H1 (cell line): ENCODE measurements around the gene TDP2. TPM values are rescaled to one million over a fixed set of nuclear protein-coding genes. Genes with fewer than 3 reads are reported as not detected.

Experiments used
- CTCF ChIA-PET: fragments of 300-600 bp; sonication (Branson Sonifier 250); formaldehyde crosslinking; loops from one replicate; lab custom pipeline; 2021; ENCODE audit not compliant: partially characterized antibody; lab: Charles Lee
- POLR2A ChIA-PET: fragments of 300-600 bp; sonication (Branson Sonifier 250); formaldehyde crosslinking; loops from one replicate; lab custom pipeline; 2021; ENCODE audit warnings: inconsistent platforms; ENCODE audit not compliant: partially characterized antibody; lab: Charles Lee
- DNase-seq, 2 experiments: peaks; one replicate each; pipeline versions ENCODE4 v3.0.0 to v3.0.0-alpha.2; 2010 to 2022; ENCODE audit warnings: low spot score in 2 of 2, low read depth in 1 of 2, mixed read lengths in 1 of 2
- FAIRE-seq: peaks from 2 replicates; lab custom pipeline; 2011; peaks lifted over from hg19 to GRCh38; lab: Jason Lieb, UNC
- H2AFZ ChIP-seq: 2 replicates; pipeline ENCODE4 v1.8.1; 2012; ENCODE audit warnings: low read length, inconsistent platforms
- H2AK5ac ChIP-seq: 2 replicates; pipeline ENCODE4 v1.6.1; 2013; ENCODE audit warnings: low read depth, low read length
- H2BK120ac ChIP-seq: replicated peaks from 2 replicates; pipeline ENCODE3; 2013; ENCODE audit warnings: low read depth, low read length, inconsistent platforms
- H2BK12ac ChIP-seq: 2 replicates; pipeline ENCODE4 v1.6.1; 2013; ENCODE audit warnings: low read depth, low read length
- H2BK15ac ChIP-seq: 2 replicates; pipeline ENCODE4 v1.6.1; 2013; ENCODE audit warnings: low read length
- H2BK20ac ChIP-seq: 2 replicates; pipeline ENCODE4 v1.6.1; 2013; ENCODE audit warnings: low read length
- H2BK5ac ChIP-seq: 2 replicates; pipeline ENCODE4 v1.6.1; 2013; ENCODE audit warnings: low read depth, low read length
- H3K14ac ChIP-seq: 2 replicates; pipeline ENCODE4 v1.6.1; 2013; ENCODE audit warnings: inconsistent platforms; ENCODE audit not compliant: insufficient read length
- H3K18ac ChIP-seq: 2 replicates; pipeline ENCODE4 v1.6.1; 2013; ENCODE audit warnings: low read length; ENCODE audit errors: extremely low read depth
- H3K23ac ChIP-seq: 2 replicates; pipeline ENCODE4 v1.6.1; 2013; ENCODE audit warnings: inconsistent platforms; ENCODE audit not compliant: insufficient read length
- H3K23me2 ChIP-seq: 2 replicates; pipeline ENCODE4 v1.6.1; 2013; ENCODE audit warnings: low read depth, low read length
- H3K27ac ChIP-seq: 2 replicates; pipeline ENCODE4 v1.6.1; 2011; ENCODE audit warnings: low read depth, low read length, inconsistent platforms
- H3K27me3 ChIP-seq, 4 experiments: replicated peaks in 1 of 4; 1 replicate in 1 of 4; 2 replicates in 3 of 4; pipeline versions ENCODE4 v1.6.1 to v1.8.1; 2011 to 2013; ENCODE audit warnings: low read length in 3 of 4, mild to moderate bottlenecking in 3 of 4, inconsistent platforms in 2 of 4, mixed read lengths in 2 of 4, moderate library complexity in 1 of 4; ENCODE audit not compliant: control insufficient read depth in 3 of 4, insufficient read depth in 3 of 4; ENCODE audit errors: extremely low read depth in 1 of 4
- H3K36me3 ChIP-seq, 4 experiments: 2 replicates each; pipeline versions ENCODE4 v1.6.1 to v1.8.1; 2011 to 2013; ENCODE audit warnings: mild to moderate bottlenecking in 4 of 4, low read length in 3 of 4, moderate library complexity in 2 of 4, control low read depth in 1 of 4, inconsistent platforms in 1 of 4; ENCODE audit not compliant: insufficient read depth in 4 of 4, control insufficient read depth in 2 of 4
- H3K4ac ChIP-seq: replicated peaks from 2 replicates; pipeline ENCODE3; 2013; ENCODE audit warnings: low read length, low read depth, mixed read lengths, inconsistent platforms; ENCODE audit not compliant: insufficient read length
- H3K4me1 ChIP-seq, 4 experiments: replicated peaks in 1 of 4; 1 replicate in 1 of 4; 2 replicates in 3 of 4; pipeline versions ENCODE4 v1.6.1 to v1.8.1; 2011 to 2013; ENCODE audit warnings: low read length in 3 of 4, inconsistent platforms in 2 of 4, mixed read lengths in 1 of 4; ENCODE audit not compliant: insufficient read depth in 4 of 4, control insufficient read depth in 3 of 4
- H3K4me2 ChIP-seq, 2 experiments: 2 replicates each; pipeline versions ENCODE4 v1.6.1 to v1.8.1; 2011 to 2013; ENCODE audit warnings: low read depth in 2 of 2, low read length in 2 of 2, control low read depth in 1 of 2, inconsistent platforms in 1 of 2, mild to moderate bottlenecking in 1 of 2; ENCODE audit not compliant: insufficient read depth in 1 of 2
- H3K4me3 ChIP-seq, 4 experiments: fragments of 200-600, 300-600 bp in 1 of 4; sonication (generic), shearing (Covaris generic), sonication (Bioruptor Twin) in 1 of 4; 2 replicates each; pipeline versions ENCODE4 v1.5.1 to v1.8.1; 2011 to 2016; ENCODE audit warnings: low read length in 4 of 4, low read depth in 3 of 4, control low read depth in 2 of 4, inconsistent platforms in 2 of 4, mild to moderate bottlenecking in 2 of 4, mixed read lengths in 1 of 4, moderate library complexity in 1 of 4; ENCODE audit not compliant: insufficient read depth in 2 of 4; ENCODE audit errors: extremely low read depth in 1 of 4
- H3K56ac ChIP-seq: replicated peaks from 2 replicates; pipeline ENCODE3; 2013; ENCODE audit warnings: low read depth, mild to moderate bottlenecking, mixed read lengths, low read length, inconsistent platforms; ENCODE audit not compliant: insufficient read length
- H3K79me1 ChIP-seq: 2 replicates; pipeline ENCODE4 v1.6.1; 2013; ENCODE audit warnings: low read depth, low read length, control low read depth
- H3K79me2 ChIP-seq, 2 experiments: 2 replicates each; pipeline versions ENCODE4 v1.6.1 to v1.8.1; 2012 to 2013; ENCODE audit warnings: low read length in 2 of 2, mild to moderate bottlenecking in 2 of 2, inconsistent platforms in 1 of 2; ENCODE audit not compliant: insufficient read depth in 2 of 2, control insufficient read depth in 1 of 2
- H3K9ac ChIP-seq, 4 experiments: replicated peaks in 1 of 4; 1 replicate in 1 of 4; 2 replicates in 3 of 4; pipeline versions ENCODE4 v1.6.1 to v1.8.1; 2011 to 2013; ENCODE audit warnings: low read depth in 3 of 4, low read length in 3 of 4, control low read depth in 2 of 4, mild to moderate bottlenecking in 2 of 4, moderate library complexity in 2 of 4, inconsistent platforms in 1 of 4; ENCODE audit errors: extremely low read depth in 1 of 4
- H3K9me3 ChIP-seq, 2 experiments: 2 replicates each; pipeline versions ENCODE4 v1.6.1 to v1.8.1; 2012 to 2013; ENCODE audit warnings: mild to moderate bottlenecking in 2 of 2, moderate library complexity in 2 of 2, control low read depth in 1 of 2, inconsistent platforms in 1 of 2, low read depth in 1 of 2, low read length in 1 of 2, mixed read lengths in 1 of 2; ENCODE audit not compliant: insufficient read depth in 2 of 2
- H4K20me1 ChIP-seq, 2 experiments: replicated peaks in 1 of 2; 2 replicates each; pipeline versions ENCODE3 to v1.8.1; 2011 to 2013; ENCODE audit warnings: inconsistent platforms in 2 of 2, low read length in 2 of 2, mild to moderate bottlenecking in 1 of 2; ENCODE audit not compliant: insufficient read depth in 2 of 2, control insufficient read depth in 1 of 2
- H4K5ac ChIP-seq: 2 replicates; pipeline ENCODE4 v1.6.1; 2013; ENCODE audit warnings: low read length, low read depth, mixed read lengths, inconsistent platforms; ENCODE audit not compliant: insufficient read length
- H4K8ac ChIP-seq: 2 replicates; pipeline ENCODE4 v1.8.0; 2013; ENCODE audit warnings: mild to moderate bottlenecking, moderate library complexity, low read length, inconsistent platforms; ENCODE audit not compliant: insufficient read depth; ENCODE audit errors: extremely low read depth
- H4K91ac ChIP-seq: replicated peaks from 2 replicates; pipeline ENCODE3; 2013; ENCODE audit warnings: low read length, mixed read lengths, inconsistent platforms; ENCODE audit not compliant: insufficient read length
- ASH2L ChIP-seq: fragments of 200-600, 300-600 bp; sonication (generic); IDR thresholded peaks from one replicate; pipeline ENCODE4 v1.7.1; 2017; ENCODE audit warnings: low read length
- BCL11A ChIP-seq, 2 experiments: IDR thresholded peaks; one replicate each; pipeline ENCODE4 v1.6.1; 2011; ENCODE audit warnings: low read depth in 2 of 2, low read length in 2 of 2, mild to moderate bottlenecking in 2 of 2
- CBX5 ChIP-seq: fragments of 300-800, 300-1000 bp; sonication (generic); IDR thresholded peaks from 2 replicates; pipeline ENCODE4 v1.7.1; 2016; ENCODE audit warnings: antibody characterized with exemption, low read length, low read depth
- CBX8 ChIP-seq: fragments of 300-800, 300-1000 bp; sonication (generic); IDR thresholded peaks from 2 replicates; pipeline ENCODE4 v1.7.1; 2016; ENCODE audit warnings: low read depth, low read length, borderline replicate concordance
- CHD2 ChIP-seq: IDR thresholded peaks from 2 replicates; pipeline ENCODE4 v1.6.1; 2012; ENCODE audit warnings: low read length, improper control_type of control experiment
- GABPA ChIP-seq: IDR thresholded peaks from 2 replicates; pipeline ENCODE4 v1.6.1; 2011; ENCODE audit warnings: mild to moderate bottlenecking, low read length, moderate library complexity, borderline replicate concordance; ENCODE audit not compliant: insufficient read depth
- KDM5A ChIP-seq: fragments of 200-600 bp; IDR thresholded peaks from 2 replicates; pipeline ENCODE4 v1.7.1; 2012; ENCODE audit warnings: mild to moderate bottlenecking, low read length, inconsistent platforms, mixed read lengths
- MAFK ChIP-seq: IDR thresholded peaks from 2 replicates; pipeline ENCODE4 v1.6.1; 2012; ENCODE audit warnings: low read depth, mild to moderate bottlenecking, improper control_type of control experiment, low read length
- SIN3A ChIP-seq, 2 experiments: IDR thresholded peaks in 1 of 2; conservative IDR thresholded peaks in 1 of 2; 2 replicates each; pipeline ENCODE4 v1.6.1; 2011 to 2012; ENCODE audit warnings: low read length in 2 of 2, improper control_type of control experiment in 1 of 2, low read depth in 1 of 2, mild to moderate bottlenecking in 1 of 2
- SP2 ChIP-seq: IDR thresholded peaks from 2 replicates; pipeline ENCODE4 v1.6.1; 2012; ENCODE audit warnings: mild to moderate bottlenecking, low read length, inconsistent platforms
- SP4 ChIP-seq: IDR thresholded peaks from 2 replicates; pipeline ENCODE4 v1.6.1; 2012; ENCODE audit warnings: low read length, inconsistent platforms
- WGBS, 2 experiments: shearing (Covaris generic) in 1 of 2; methylation state at CpG; one replicate each; pipeline versions ENCODE4 v1.1.6 to v1.1.7; 2013 to 2015; ENCODE audit warnings: low lambda C conversion rate in 2 of 2, mixed read lengths in 2 of 2, inconsistent platforms in 1 of 2, low coverage in 1 of 2, missing lambda C conversion rate in 1 of 2; ENCODE audit not compliant: insufficient replicate concordance in 2 of 2, insufficient coverage in 1 of 2, insufficient read length in 1 of 2; ENCODE audit errors: extremely low coverage in 1 of 2, missing lambda C conversion rate in 1 of 2; 5-methylcytosine and 5-hydroxymethylcytosine counted together
- polyA plus RNA-seq, 7 experiments: library from polyadenylated mRNA; depleted of rRNA in 3 of 7; stranded (reverse) in 5 of 7; unstranded in 2 of 7; fragments of >200 nt in 5 of 7; fragments of 200-250 nt in 2 of 7; gene quantifications; 1 replicate in 5 of 7; 2 replicates in 1 of 7; 4 replicates in 1 of 7; pipeline versions ENCODE4 v1.2.1 to v1.2.3, GENCODE V29; 2011 to 2013; ENCODE audit warnings: missing spikeins in 2 of 7, mixed read lengths in 2 of 7
- total RNA-seq: library from RNA; stranded (reverse); fragmentation: NEBNext Ultra II Directional; extraction: Animal tissue kit (Norgen Biotek cat#: 25700); gene quantifications from 2 replicates; pipeline ENCODE4 v1.2.1, GENCODE V29; 2021

Gene TDP2
- total and polyA plus RNA-seq, 2 of the 8 experiments (the other 6 are each of a cell fraction or from before 2014, with no cell fraction given): 18.8 to 51.6 TPM

DNA sequence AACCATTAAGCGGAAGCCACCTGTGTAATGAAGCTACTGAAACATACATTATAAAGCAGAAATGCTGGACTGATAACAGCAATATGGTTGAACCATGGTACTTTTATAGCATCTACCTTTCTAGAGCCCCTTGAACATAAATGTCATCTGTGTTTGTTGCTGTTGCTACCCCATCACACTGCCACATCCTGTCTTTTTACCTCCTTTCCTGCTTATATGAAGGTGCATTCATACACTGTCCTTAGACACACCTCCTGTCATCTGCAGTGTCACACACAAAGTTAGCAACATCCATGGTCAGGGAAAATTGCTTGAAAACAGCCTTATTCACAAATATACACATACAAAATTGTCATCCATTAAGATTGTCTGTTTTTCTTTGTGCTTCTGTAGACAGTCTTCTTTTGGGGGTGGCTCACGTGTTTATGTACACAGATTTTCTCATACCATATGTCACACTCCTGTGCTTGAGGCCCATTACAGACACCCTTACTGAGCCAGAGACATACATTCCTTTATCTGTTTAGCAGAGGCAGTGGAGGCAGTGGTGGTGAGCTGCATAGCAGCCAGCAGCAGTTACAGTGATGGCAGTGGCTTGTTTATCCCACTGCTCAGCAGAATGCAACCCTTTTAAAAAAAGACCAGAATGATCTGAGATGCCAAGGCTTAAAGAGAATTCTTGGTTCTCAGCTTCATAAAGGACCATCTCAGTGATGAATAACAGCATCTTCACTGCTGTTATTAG is 26.3 kb upstream of the TDP2 start:
- POLR2A ChIA-PET: interaction anchor here (0.6 to 2.5 kb wide), 4 partner anchors 9 to 113 kb away, joined by 3 to 10 read pairs (median 4); no protein-coding TSS in a partner anchor
- Histone ChIP-seq H2BK20ac (no peak overlapping the region), H3K4me3 (no peak overlapping the region), H2AK5ac (no peak overlapping the region), H3K27ac (no peak overlapping the region), H3K9me3 (no peaks in the 10 kb centered on the region), H3K14ac (no peak overlapping the region), H2AFZ (no peak overlapping the region), H3K18ac (no peak overlapping the region), H2BK12ac (no peak overlapping the region), H3K4me1 (no peaks in the 10 kb centered on the region), H3K9ac (no peak overlapping the region), H3K4ac (no peak overlapping the region), H3K23ac (no peak overlapping the region), H3K79me1 (no peaks in the 10 kb centered on the region), H3K27me3 (no peaks in the 10 kb centered on the region), H3K79me2 (no peaks in the 10 kb centered on the region), H3K4me2 (no peak overlapping the region), H3K23me2 (no peaks in the 10 kb centered on the region), H4K8ac (no peak overlapping the region), H4K91ac (no peak overlapping the region), H2BK5ac (no peak overlapping the region), H4K20me1 (no peaks in the 10 kb centered on the region), H4K5ac (no peak overlapping the region), H3K56ac (no peak overlapping the region), H2BK120ac (no peak overlapping the region), H3K36me3 (peaks cover 0 to 3% (median under 1%) of the 10 kb centered on the region in 4 experiments; a peak in 2 of 8 replicates), H2BK15ac (no peak overlapping the region)
- DNase-seq: no peak
- FAIRE-seq: no peak
- CTCF ChIA-PET: interaction anchor here (1.4 to 3.7 kb wide), 4 partner anchors 27 to 168 kb away, joined by 5 to 23 read pairs (median 8); partner anchors contain the start of genes ACOT13 and TDP2
- WGBS, 2 experiments: 82% methylated on average over 2 of the region's 2 CpGs; no CpG with 5 or more reads in 1 of the 2 experiments
- TF ChIP-seq GABPA (no peak), SP2 (no peak), CBX8 (no peak), KDM5A (no peak), ASH2L (no peak), BCL11A (IDR thresholded peaks at IDR 0.05; ENCODE audit: low read depth in 2 of 2, low read length in 2 of 2) (no peak), CHD2 (no peak), SP4 (no peak), MAFK (no peak), SIN3A (conservative IDR thresholded peaks at IDR 0.05 in 1 of 2, IDR thresholded peaks at IDR 0.05 in 1 of 2; ENCODE audit: low read depth in 1 of 2, low read length in 2 of 2) (no peak), CBX5 (no peak)
